Upper lobe of left lung (tissue), 6 donors: Measurements from ENCODE around the gene PRR33. TPM values are rescaled to one million over a fixed set of nuclear protein-coding genes. Genes with fewer than 3 reads are reported as not detected.

Experiments used
- ATAC-seq, 2 donors: fragments of 200-7000 bp; cut with Tn5 transposase; one replicate each; pipeline ENCODE4 v1.9.1; 2022; ENCODE audit warnings: mild to moderate bottlenecking in 2 of 2, moderate library complexity in 2 of 2; ENCODE audit not compliant: low FRiP score in 2 of 2
- DNase-seq, 2 donors: peaks; one replicate each; pipeline ENCODE4 v3.0.0-alpha.2; 2019 to 2020
- H3K27ac ChIP-seq, 4 donors: fragments of 200-600 bp; sonication (generic); one replicate each; pipeline ENCODE4 v1.5.1; 2016 to 2019
- H3K27me3 ChIP-seq, 4 donors: fragments of 200-600 bp; sonication (generic); one replicate each; pipeline ENCODE4 v1.5.1; 2017 to 2019
- H3K36me3 ChIP-seq, 4 donors: fragments of 200-600 bp; sonication (generic); one replicate each; pipeline ENCODE4 v1.5.1; 2016 to 2019
- H3K4me1 ChIP-seq, 4 donors: fragments of 200-600 bp; sonication (generic); one replicate each; pipeline ENCODE4 v1.5.1; 2018 to 2019
- H3K4me3 ChIP-seq, 4 donors: fragments of 200-600 bp; sonication (generic); one replicate each; pipeline ENCODE4 v1.5.1; 2017 to 2019; ENCODE audit warnings: mild to moderate bottlenecking in 2 of 4, moderate library complexity in 1 of 4
- H3K9me3 ChIP-seq, 4 donors: fragments of 200-600 bp; sonication (generic); one replicate each; pipeline ENCODE4 v1.5.1; 2018 to 2019
- EP300 ChIP-seq, 4 donors: sonication (generic); formaldehyde crosslinking; IDR thresholded peaks; one replicate each; pipeline ENCODE4 v1.5.1; 2017; ENCODE audit warnings: antibody characterized with exemption in 4 of 4, control low read depth in 2 of 4
- POLR2A ChIP-seq, 4 donors: fragments of 450-650 bp; IDR thresholded peaks; one replicate each; pipeline ENCODE4 v1.5.1; 2016 to 2017; ENCODE audit warnings: antibody characterized with exemption in 4 of 4, mild to moderate bottlenecking in 2 of 4
- POLR2AphosphoS5 ChIP-seq, 2 donors: sonication (generic); formaldehyde crosslinking; IDR thresholded peaks; one replicate each; pipeline ENCODE4 v1.5.1; 2017; ENCODE audit warnings: antibody characterized with exemption in 2 of 2
- WGBS, 2 donors: methylation state at CpG; one replicate each; pipeline ENCODE4 v1.1.5; 2017 to 2018; 5-methylcytosine and 5-hydroxymethylcytosine counted together
- total RNA-seq, 6 donors: library from RNA; depleted of rRNA in 4 of 6; stranded (reverse); fragments of >200 nt in 4 of 6; gene quantifications; one replicate each; pipeline versions ENCODE4 v1.1.0 to v1.2.1, GENCODE V29; 2016 to 2021
- TF ChIP-seq, protein P1 (sequence below), 6 experiments: fragments of 450-650 bp in 4 of 6; fragments of 200-600 bp in 2 of 6; sonication (generic) in 2 of 6; IDR thresholded peaks; one replicate each; pipeline ENCODE4 v1.5.1; 2016 to 2019; ENCODE audit warnings: antibody characterized with exemption in 6 of 6
- donor health status: DM: no; HTN: no; CAD: no; lungs with moderate emphysema.
- donor health status: DM: no; HTN: yes; CAD: no; lungs with severe emphysema.

PRR33 gene
- total RNA-seq, 6 donors from 2014 or later: not detected

DNA sequence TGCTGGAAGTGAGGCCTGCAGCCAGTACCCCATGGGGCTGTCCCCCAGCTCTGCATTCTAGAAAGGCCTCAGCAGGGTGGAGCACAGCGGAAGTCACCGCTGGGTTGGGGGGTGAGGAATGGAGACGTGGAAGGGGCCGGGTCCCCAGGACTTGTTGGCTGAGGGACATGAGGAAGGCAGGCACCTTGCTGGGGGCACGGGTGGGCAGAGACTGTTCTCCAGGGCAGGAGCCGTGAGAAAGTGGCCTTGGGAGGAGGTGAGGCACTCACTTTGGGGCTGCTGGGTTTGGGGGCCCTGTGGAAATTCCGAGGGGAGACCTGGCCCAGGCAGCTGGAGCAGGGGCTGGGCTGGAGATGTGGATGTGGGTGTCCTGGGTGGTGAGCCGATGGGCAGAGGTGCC is 47.9 kb downstream of the PRR33 start:
- no peaks in the 10 kb centered on the region for H3K27me3 ChIP-seq
- peak overlapping the region; percentile 52 to 85 (median 70) for H3K27ac ChIP-seq
- no peak for ATAC-seq
- peaks cover 19 to 41% (median 30%) of the 10 kb centered on the region in 4 donors for H3K4me1 ChIP-seq
- no peaks in the 10 kb centered on the region for H3K9me3 ChIP-seq
- H3K4me3 ChIP-seq: no peak overlapping the region
- TF ChIP-seq, protein P1, sequence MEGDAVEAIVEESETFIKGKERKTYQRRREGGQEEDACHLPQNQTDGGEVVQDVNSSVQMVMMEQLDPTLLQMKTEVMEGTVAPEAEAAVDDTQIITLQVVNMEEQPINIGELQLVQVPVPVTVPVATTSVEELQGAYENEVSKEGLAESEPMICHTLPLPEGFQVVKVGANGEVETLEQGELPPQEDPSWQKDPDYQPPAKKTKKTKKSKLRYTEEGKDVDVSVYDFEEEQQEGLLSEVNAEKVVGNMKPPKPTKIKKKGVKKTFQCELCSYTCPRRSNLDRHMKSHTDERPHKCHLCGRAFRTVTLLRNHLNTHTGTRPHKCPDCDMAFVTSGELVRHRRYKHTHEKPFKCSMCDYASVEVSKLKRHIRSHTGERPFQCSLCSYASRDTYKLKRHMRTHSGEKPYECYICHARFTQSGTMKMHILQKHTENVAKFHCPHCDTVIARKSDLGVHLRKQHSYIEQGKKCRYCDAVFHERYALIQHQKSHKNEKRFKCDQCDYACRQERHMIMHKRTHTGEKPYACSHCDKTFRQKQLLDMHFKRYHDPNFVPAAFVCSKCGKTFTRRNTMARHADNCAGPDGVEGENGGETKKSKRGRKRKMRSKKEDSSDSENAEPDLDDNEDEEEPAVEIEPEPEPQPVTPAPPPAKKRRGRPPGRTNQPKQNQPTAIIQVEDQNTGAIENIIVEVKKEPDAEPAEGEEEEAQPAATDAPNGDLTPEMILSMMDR (IDR thresholded peaks at IDR 0.05): no peak
- TF ChIP-seq EP300 (IDR thresholded peaks at IDR 0.05) (no peak), POLR2AphosphoS5 (IDR thresholded peaks at IDR 0.05) (no peak), POLR2A (IDR thresholded peaks at IDR 0.05) (no peak)
- no peak for DNase-seq
- H3K36me3 ChIP-seq: no peaks in the 10 kb centered on the region
- 78 to 83% methylated on average over 8 of the region's 8 CpGs for whole genome bisulfite sequencing, 2 donors

DNA sequence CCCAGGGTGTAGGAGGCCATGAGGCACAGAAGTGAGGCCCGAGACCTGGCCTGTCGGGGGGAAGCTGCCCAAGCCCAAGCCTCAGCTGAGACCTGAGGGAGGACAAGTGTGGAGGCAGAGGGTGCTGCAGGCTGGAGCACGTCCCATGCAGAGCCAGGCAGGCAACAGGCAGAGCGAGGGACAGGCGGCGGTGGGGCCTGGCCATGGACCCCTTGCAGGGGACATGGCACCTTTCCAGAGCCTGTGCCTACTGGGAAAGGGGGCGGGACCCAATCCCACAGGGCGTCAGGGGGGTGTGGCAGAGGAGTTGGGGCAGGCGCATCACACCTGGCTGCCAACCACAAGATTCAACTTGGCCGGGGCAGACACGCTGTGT is 48.6 kb downstream of the PRR33 start:
- Histone ChIP-seq H3K27ac (peak overlapping the region in 1 of 4 donors; percentile 55), H3K27me3 (no peaks in the 10 kb centered on the region), H3K4me3 (no peak overlapping the region), H3K4me1 (peaks cover 19 to 38% (median 32%) of the 10 kb centered on the region in 4 donors), H3K36me3 (no peaks in the 10 kb centered on the region), H3K9me3 (no peaks in the 10 kb centered on the region)
- no peak for TF ChIP-seq POLR2AphosphoS5 (IDR thresholded peaks at IDR 0.05)
- TF ChIP-seq EP300 (IDR thresholded peaks at IDR 0.05): no peak
- peak in 1 of 2 donors; percentile 58 for DNase-seq
- WGBS, 2 donors: 79 to 86% methylated on average over 7 to 10 of the region's 11 CpGs
- ATAC-seq: no peak

DNA sequence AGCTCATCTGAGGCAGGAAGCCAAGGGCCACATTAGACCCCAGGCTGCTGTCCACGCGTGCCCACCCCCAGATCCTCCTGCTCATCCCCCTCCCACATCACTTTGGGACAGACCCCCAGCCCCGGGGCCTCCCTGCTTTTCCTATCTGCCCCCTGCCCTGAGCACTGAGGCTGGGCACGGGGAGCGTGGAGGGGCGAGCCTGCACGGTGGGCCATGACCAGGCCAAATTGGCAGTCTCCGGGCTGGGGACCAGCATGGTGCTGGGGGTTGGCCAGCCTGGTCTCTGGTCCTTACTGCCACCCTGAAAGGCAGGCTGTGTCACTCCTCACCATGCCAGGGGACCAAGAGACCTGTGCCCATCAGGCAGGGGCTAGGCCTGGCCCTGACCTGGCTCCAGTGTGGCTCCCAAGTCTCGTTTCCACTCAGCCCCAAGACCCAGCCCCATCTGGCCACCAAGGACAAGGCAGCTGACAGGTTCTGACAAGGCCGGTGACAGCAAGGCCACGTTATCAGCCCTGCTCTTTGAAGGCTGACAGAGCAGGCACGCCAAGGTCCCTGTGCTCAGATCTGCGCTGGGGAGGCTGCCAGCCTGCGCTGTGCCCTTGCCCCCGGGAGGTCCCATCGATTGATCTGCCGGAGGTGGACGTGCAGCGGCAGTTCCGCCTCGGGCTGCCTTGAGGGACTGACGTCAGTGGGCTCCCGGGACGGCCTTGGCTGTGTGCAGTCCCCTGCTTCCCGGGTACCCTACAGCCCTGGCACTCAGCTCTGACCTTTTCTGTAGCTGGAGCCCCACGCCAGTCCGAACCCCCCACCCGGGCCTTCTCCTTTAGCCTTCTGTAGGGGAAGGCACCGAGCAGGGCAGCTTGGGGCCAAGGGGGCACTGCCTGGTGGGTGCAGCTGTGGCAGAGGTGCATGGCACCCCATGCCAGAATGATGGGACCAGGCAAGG is 49.3 kb downstream of the PRR33 start:
- DNase-seq: peak in 1 of 2 donors; percentile 77
- no peaks in the 10 kb centered on the region for H3K9me3 ChIP-seq
- no peak overlapping the region for H3K4me3 ChIP-seq
- ATAC-seq: no peak
- TF ChIP-seq, protein P1 (IDR thresholded peaks at IDR 0.05): no peak
- TF ChIP-seq POLR2A (IDR thresholded peaks at IDR 0.05) (no peak), POLR2AphosphoS5 (IDR thresholded peaks at IDR 0.05) (no peak), EP300 (IDR thresholded peaks at IDR 0.05) (no peak)
- no peaks in the 10 kb centered on the region for H3K27me3 ChIP-seq
- WGBS, 2 donors: 80 to 96% methylated on average over 1 to 25 of the region's 29 CpGs
- H3K4me1 ChIP-seq: peaks cover 24 to 43% (median 35%) of the 10 kb centered on the region in 4 donors
- H3K36me3 ChIP-seq: no peaks in the 10 kb centered on the region
- no peak overlapping the region for H3K27ac ChIP-seq

DNA sequence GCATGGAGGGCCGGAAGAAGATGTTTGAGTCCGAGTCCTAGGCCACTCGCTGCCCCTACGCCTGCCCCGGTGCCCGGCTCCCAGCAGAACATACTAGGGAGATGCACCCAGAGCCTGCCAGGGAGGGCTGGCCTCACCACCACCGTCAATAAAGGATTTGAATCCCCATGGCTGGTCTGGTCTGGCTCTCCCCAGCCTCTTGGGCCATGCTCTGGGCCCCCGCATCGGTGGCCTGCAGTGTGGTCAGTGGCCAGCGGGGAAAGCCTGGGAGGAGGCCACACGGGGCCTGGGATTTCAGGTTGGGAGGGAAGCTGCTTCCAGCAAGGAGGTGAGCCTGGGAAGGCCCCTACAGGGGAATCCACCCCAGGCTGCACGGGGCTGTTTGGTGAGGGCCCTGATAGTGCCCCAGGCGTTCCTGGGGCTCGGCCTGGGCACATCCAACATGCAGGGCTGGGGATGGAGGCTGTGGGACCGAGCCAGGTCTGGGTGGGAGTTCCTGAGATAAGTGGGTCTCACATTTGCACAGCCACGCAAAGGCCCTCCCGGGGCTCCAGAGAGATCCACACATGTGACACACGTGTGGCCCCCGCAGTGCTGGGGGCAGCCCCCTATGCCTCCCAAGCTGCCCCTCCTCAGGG is 50.1 kb downstream of the PRR33 start:
- Histone ChIP-seq H3K27ac (no peak overlapping the region), H3K27me3 (no peaks in the 10 kb centered on the region), H3K4me1 (peaks cover 24 to 43% (median 35%) of the 10 kb centered on the region in 4 donors), H3K36me3 (no peaks in the 10 kb centered on the region), H3K4me3 (no peak overlapping the region), H3K9me3 (no peaks in the 10 kb centered on the region)
- ATAC-seq (no peak), DNase-seq (peak in 1 of 2 donors; percentile 64)
- WGBS, 2 donors: 89 to 94% methylated on average over 8 to 18 of the region's 19 CpGs
- TF ChIP-seq EP300 (IDR thresholded peaks at IDR 0.05): no peak

DNA sequence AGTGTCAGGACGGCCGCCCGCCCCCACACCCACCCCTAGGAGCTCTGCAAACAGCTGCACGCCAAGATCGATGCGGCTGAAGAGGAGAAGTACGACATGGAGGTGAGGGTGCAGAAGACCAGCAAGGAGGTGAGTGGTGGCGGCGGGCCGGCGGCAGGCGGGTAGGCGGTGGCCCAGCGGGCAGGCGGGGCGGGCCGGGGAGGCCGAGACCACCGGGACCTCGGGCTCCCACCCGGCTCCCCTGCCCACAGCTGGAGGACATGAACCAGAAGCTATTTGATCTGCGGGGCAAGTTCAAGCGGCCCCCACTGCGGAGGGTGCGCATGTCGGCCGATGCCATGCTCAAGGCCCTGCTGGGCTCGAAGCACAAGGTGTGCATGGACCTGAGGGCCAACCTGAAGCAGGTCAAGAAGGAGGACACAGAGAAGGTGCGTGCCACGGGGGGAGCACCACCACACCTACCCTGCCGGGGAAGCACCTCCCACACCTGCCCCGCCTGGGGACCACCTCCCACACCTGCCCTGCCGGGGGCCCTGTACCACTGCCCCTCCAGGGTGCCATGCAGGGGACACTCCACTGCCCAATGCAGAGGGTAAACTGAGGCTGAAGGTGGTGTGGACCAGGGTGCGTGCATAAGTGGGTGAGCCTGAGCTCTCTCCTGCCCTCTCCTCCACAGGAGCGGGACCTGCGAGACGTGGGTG is 50.8 kb downstream of the PRR33 start:
- peaks cover 24 to 42% (median 35%) of the 10 kb centered on the region in 4 donors for H3K4me1 ChIP-seq
- DNase-seq (no peak), ATAC-seq (no peak)
- no peaks in the 10 kb centered on the region for H3K9me3 ChIP-seq
- no peaks in the 10 kb centered on the region for H3K27me3 ChIP-seq
- H3K36me3 ChIP-seq: no peaks in the 10 kb centered on the region
- H3K4me3 ChIP-seq: peak overlapping the region in 1 of 4 donors; percentile 33
- TF ChIP-seq POLR2A (IDR thresholded peaks at IDR 0.05) (no peak), EP300 (IDR thresholded peaks at IDR 0.05) (no peak), POLR2AphosphoS5 (IDR thresholded peaks at IDR 0.05) (no peak)
- TF ChIP-seq, protein P1 (IDR thresholded peaks at IDR 0.05): no peak
- peak overlapping the region in 2 of 4 donors; percentile 84 to 89 for H3K27ac ChIP-seq
- WGBS, 2 donors: 87 to 92% methylated on average over 36 of the region's 37 CpGs
